ENCODE measurements around the gene PLEKHM3.
"Not testable (repeated sequence)": the region's sequence is repeated elsewhere in the genome, so short reads cannot be mapped to it uniquely, and the experiment has no call there.

PLEKHM3 gene

DNA sequence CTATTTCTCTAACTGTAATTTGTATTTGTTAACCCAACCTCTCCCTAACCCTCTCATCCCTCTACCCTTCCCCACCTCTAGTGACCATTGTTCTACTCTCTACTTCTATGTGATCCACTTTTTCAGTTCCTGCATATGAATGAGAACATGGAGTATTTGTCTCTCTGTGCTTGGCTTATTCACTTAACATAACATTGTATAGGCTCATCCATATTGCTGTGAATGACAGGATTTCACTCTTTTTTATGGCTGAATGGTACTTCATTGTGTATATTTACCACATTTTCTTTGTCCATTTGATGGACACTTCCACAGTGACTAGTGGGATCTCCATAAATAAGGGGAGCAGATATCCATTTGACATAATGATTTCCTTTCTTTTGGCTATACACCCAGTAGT lies 103.7 kb downstream of the PLEKHM3 start:
- H3K9ac ChIP-seq (ENCODE audit: low read length in 2 of 2), result no peak overlapping the region
- no peaks in the 10 kb centered on the region for H3K27me3 ChIP-seq (ENCODE audit: control insufficient read depth in 1 of 2, insufficient read depth in 2 of 2, low read length in 2 of 2)
- H3K36me3 ChIP-seq (ENCODE audit: control insufficient read depth in 2 of 2, insufficient read depth in 2 of 2, low read length in 2 of 2), result no peaks in the 10 kb centered on the region
- no peaks in the 10 kb centered on the region for H3K9me3 ChIP-seq (ENCODE audit: control insufficient read depth in 2 of 2, low read length in 2 of 2)
- H3K4me3 ChIP-seq (ENCODE audit: low read length in 2 of 2), result no peak overlapping the region
- no peak overlapping the region for H3K27ac ChIP-seq (ENCODE audit: low read length)
- H3K4me1 ChIP-seq (ENCODE audit: control insufficient read depth, insufficient read depth, low read length), result peaks cover 9% of the 10 kb centered on the region

GRCh38 chr2:207920721-207921120 lies 104.6 kb downstream of the PLEKHM3 start:
- peaks cover 4% of the 10 kb centered on the region for H3K4me1 ChIP-seq (ENCODE audit: control insufficient read depth, insufficient read depth, low read length)
- H3K9ac ChIP-seq (ENCODE audit: low read length in 2 of 2), result no peak overlapping the region
- no peaks in the 10 kb centered on the region for H3K9me3 ChIP-seq (ENCODE audit: control insufficient read depth in 2 of 2, low read length in 2 of 2)
- H3K27ac ChIP-seq (ENCODE audit: low read length), result no peak overlapping the region
- no peaks in the 10 kb centered on the region for H3K36me3 ChIP-seq (ENCODE audit: control insufficient read depth in 2 of 2, insufficient read depth in 2 of 2, low read length in 2 of 2)
- no peak overlapping the region for H3K4me3 ChIP-seq (ENCODE audit: low read length in 2 of 2)
- no peaks in the 10 kb centered on the region for H3K27me3 ChIP-seq (ENCODE audit: control insufficient read depth in 1 of 2, insufficient read depth in 2 of 2, low read length in 2 of 2)

DNA sequence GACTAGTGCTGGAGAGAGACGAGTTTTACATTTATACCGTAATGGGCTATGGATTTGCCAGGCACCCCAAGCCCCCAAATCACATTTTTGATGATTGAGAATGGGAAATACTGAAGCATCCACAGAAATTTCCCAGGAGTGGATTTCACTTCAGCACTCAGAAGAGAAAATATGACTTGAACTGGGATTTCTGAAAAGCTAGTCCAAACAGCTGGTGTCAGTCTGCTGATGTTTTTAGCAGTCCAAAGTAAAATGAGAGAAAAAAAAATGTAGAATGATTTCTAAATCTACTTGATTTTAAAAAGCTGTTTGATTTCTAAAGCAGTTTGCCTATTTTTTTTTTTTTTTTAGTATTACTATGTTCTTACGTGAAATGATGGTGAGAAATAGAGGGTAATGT lies 105.0 kb downstream of the PLEKHM3 start:
- peaks cover 4% of the 10 kb centered on the region for H3K4me1 ChIP-seq (ENCODE audit: control insufficient read depth, insufficient read depth, low read length)
- no peak overlapping the region for H3K27ac ChIP-seq (ENCODE audit: low read length)
- H3K9me3 ChIP-seq (ENCODE audit: control insufficient read depth in 2 of 2, low read length in 2 of 2), result no peaks in the 10 kb centered on the region
- no peaks in the 10 kb centered on the region for H3K27me3 ChIP-seq (ENCODE audit: control insufficient read depth in 1 of 2, insufficient read depth in 2 of 2, low read length in 2 of 2)
- no peaks in the 10 kb centered on the region for H3K36me3 ChIP-seq (ENCODE audit: control insufficient read depth in 2 of 2, insufficient read depth in 2 of 2, low read length in 2 of 2)
- H3K9ac ChIP-seq (ENCODE audit: low read length in 2 of 2), result no peak overlapping the region
- no peak overlapping the region for H3K4me3 ChIP-seq (ENCODE audit: low read length in 2 of 2)

DNA sequence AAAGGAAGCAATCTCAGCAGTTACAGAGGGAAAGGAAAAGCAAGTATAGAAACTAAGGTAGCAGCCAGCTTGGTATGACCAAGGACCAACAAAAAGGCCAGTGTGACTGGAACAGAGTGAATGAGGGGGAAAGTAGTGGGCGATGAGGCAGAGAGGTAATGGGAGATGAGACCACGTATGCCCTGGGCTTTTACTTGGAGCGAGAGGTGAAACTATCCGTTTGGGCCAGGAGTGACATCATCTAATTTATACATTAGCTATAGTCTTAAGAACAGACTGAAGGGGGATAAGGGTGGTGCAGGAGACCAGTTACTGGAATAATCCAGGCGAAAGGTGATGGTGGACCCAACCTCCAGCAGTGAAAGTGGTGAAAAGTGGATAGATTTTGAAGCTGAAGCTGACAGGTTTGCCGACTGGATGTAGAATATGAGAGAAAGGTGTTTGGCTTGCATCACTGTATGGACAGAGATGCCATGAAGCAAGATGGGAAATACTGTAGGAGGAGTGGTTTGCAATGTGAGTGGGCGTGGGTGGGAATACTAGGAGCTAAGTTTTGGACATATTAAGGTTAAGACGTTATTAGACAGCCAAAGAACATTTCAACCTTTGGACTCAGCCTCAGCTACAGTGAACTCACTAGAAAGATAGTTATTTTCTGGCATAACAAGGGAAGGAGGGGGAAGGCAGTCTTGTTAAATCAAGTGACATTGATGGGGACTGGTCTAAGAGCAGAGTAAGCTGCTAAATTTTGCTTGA lies 106.0 kb downstream of the PLEKHM3 start:
- H3K4me3 ChIP-seq (ENCODE audit: low read length in 2 of 2), result no peak overlapping the region
- H3K36me3 ChIP-seq (ENCODE audit: control insufficient read depth in 2 of 2, insufficient read depth in 2 of 2, low read length in 2 of 2), result no peaks in the 10 kb centered on the region
- no peaks in the 10 kb centered on the region for H3K9me3 ChIP-seq (ENCODE audit: control insufficient read depth in 2 of 2, low read length in 2 of 2)
- H3K4me1 ChIP-seq (ENCODE audit: control insufficient read depth, insufficient read depth, low read length), result peaks cover 4% of the 10 kb centered on the region
- H3K27ac ChIP-seq (ENCODE audit: low read length), result no peak overlapping the region
- no peak overlapping the region for H3K9ac ChIP-seq (ENCODE audit: low read length in 2 of 2)
- no peaks in the 10 kb centered on the region for H3K27me3 ChIP-seq (ENCODE audit: control insufficient read depth in 1 of 2, insufficient read depth in 2 of 2, low read length in 2 of 2)

- no peaks in the 10 kb centered on the region for H3K36me3 ChIP-seq (ENCODE audit: control insufficient read depth in 2 of 2, insufficient read depth in 2 of 2, low read length in 2 of 2)
Observed at GRCh38 chr2:207914716-207915115, 110.6 kb downstream of the PLEKHM3 start.

GRCh38 chr2:207913772-207914358 lies 111.5 kb downstream of the PLEKHM3 start:
- Histone ChIP-seq H3K4me1 (ENCODE audit: control insufficient read depth, insufficient read depth, low read length) (no peaks in the 10 kb centered on the region), H3K9me3 (ENCODE audit: control insufficient read depth in 2 of 2, low read length in 2 of 2) (no peaks in the 10 kb centered on the region), H3K9ac (ENCODE audit: low read length in 2 of 2) (no peak overlapping the region), H3K27ac (ENCODE audit: low read length) (no peak overlapping the region), H3K36me3 (ENCODE audit: control insufficient read depth in 2 of 2, insufficient read depth in 2 of 2, low read length in 2 of 2) (no peaks in the 10 kb centered on the region), H3K27me3 (ENCODE audit: control insufficient read depth in 1 of 2, insufficient read depth in 2 of 2, low read length in 2 of 2) (no peaks in the 10 kb centered on the region), H3K4me3 (ENCODE audit: low read length in 2 of 2) (no peak overlapping the region)

More at GRCh38 chr2:207914716-207915115, 110.6 kb downstream of the PLEKHM3 start:
- Histone ChIP-seq H3K27ac (ENCODE audit: low read length) (no peak overlapping the region), H3K9ac (ENCODE audit: low read length in 2 of 2) (no peak overlapping the region), H3K4me3 (ENCODE audit: low read length in 2 of 2) (no peak overlapping the region), H3K4me1 (ENCODE audit: control insufficient read depth, insufficient read depth, low read length) (no peaks in the 10 kb centered on the region), H3K9me3 (ENCODE audit: control insufficient read depth in 2 of 2, low read length in 2 of 2) (no peaks in the 10 kb centered on the region), H3K27me3 (ENCODE audit: control insufficient read depth in 1 of 2, insufficient read depth in 2 of 2, low read length in 2 of 2) (no peaks in the 10 kb centered on the region)

DNA sequence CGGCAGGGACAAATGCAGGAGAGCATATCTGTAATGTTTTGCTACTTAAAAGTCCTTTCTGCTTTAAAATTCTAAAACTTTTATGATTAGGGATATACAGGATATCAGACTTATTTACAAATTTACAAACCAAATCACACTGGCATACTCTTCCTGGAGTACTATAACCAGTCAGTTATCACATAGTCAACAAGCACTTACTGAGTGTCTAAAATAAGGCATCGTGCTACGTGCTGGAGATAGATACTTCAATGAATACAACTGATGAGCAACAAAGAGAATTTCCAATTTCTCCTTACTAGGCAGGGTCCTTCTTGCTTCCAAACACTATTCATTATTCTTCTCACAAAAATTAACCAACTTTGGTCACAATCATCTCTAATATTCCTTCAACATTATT lies 113.5 kb downstream of the PLEKHM3 start:
- H3K27ac ChIP-seq (ENCODE audit: low read length), result no peak overlapping the region

GRCh38 chr2:207911215-207911614 lies 114.1 kb downstream of the PLEKHM3 start:
- Histone ChIP-seq H3K27ac (ENCODE audit: low read length) (no peak overlapping the region), H3K4me1 (ENCODE audit: control insufficient read depth, insufficient read depth, low read length) (no peaks in the 10 kb centered on the region), H3K27me3 (ENCODE audit: control insufficient read depth in 1 of 2, insufficient read depth in 2 of 2, low read length in 2 of 2) (no peaks in the 10 kb centered on the region), H3K9me3 (ENCODE audit: control insufficient read depth in 2 of 2, low read length in 2 of 2) (no peaks in the 10 kb centered on the region), H3K36me3 (ENCODE audit: control insufficient read depth in 2 of 2, insufficient read depth in 2 of 2, low read length in 2 of 2) (no peaks in the 10 kb centered on the region), H3K9ac (ENCODE audit: low read length in 2 of 2) (no peak overlapping the region), H3K4me3 (ENCODE audit: low read length in 2 of 2) (no peak overlapping the region)

More for the DNA sequence above, 113.5 kb downstream of the PLEKHM3 start:
- no peaks in the 10 kb centered on the region for H3K36me3 ChIP-seq (ENCODE audit: control insufficient read depth in 2 of 2, insufficient read depth in 2 of 2, low read length in 2 of 2)
- no peak overlapping the region for H3K9ac ChIP-seq (ENCODE audit: low read length in 2 of 2)
- no peaks in the 10 kb centered on the region for H3K9me3 ChIP-seq (ENCODE audit: control insufficient read depth in 2 of 2, low read length in 2 of 2)
- H3K4me3 ChIP-seq (ENCODE audit: low read length in 2 of 2), result no peak overlapping the region
- H3K4me1 ChIP-seq (ENCODE audit: control insufficient read depth, insufficient read depth, low read length), result no peaks in the 10 kb centered on the region
- H3K27me3 ChIP-seq (ENCODE audit: control insufficient read depth in 1 of 2, insufficient read depth in 2 of 2, low read length in 2 of 2), result no peaks in the 10 kb centered on the region

DNA sequence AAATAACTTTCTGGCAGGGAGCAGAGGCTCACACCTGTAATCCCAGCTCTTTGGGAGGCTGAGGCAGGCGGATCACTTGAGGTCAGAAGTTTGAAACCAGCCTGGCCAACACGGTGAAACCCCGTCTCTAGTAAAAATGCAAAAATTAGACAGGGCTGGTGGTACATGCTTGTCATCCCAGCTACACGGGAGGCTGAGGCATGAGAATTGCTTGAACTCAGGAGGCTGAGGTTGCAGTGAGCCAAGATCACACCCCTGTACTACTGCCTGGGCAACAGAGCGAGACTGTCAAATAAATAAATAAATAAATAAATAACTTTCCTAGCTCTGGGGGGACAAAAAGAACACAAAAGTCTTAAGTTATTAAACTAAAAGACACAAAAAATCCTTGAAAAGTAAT lies 118.8 kb downstream of the PLEKHM3 start:
- H3K4me1 ChIP-seq (ENCODE audit: control insufficient read depth, insufficient read depth, low read length); H3K4me3 ChIP-seq (ENCODE audit: low read length in 2 of 2): not testable (repeated sequence)

DNA sequence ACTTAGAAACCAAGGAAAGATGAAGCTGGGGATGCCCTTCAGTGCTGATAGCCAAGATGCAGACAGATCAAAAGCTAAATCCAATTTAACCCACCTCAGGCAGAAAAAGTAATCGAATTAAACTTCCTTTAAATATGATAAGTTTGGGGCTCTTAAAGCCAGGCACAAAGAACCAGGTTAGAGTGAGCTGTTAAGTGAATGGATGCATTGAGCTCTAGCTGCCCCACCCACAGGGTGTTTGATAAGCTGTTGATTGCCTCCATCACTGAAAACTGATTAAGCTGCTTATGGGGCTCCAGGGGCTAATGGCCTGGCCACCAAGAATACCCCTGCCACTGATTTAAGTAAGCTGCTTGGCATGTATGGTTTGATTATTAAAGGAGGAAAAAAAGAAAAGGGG lies 119.8 kb downstream of the PLEKHM3 start:
- Histone ChIP-seq H3K27me3 (ENCODE audit: control insufficient read depth in 1 of 2, insufficient read depth in 2 of 2, low read length in 2 of 2) (no peaks in the 10 kb centered on the region), H3K4me1 (ENCODE audit: control insufficient read depth, insufficient read depth, low read length) (no peaks in the 10 kb centered on the region), H3K36me3 (ENCODE audit: control insufficient read depth in 2 of 2, insufficient read depth in 2 of 2, low read length in 2 of 2) (peaks cover 0 to 10% of the 10 kb centered on the region in 2 donors), H3K9me3 (ENCODE audit: control insufficient read depth in 2 of 2, low read length in 2 of 2) (no peaks in the 10 kb centered on the region), H3K9ac (ENCODE audit: low read length in 2 of 2) (no peak overlapping the region), H3K27ac (ENCODE audit: low read length) (no peak overlapping the region), H3K4me3 (ENCODE audit: low read length in 2 of 2) (no peak overlapping the region)

More for the DNA sequence above, 118.8 kb downstream of the PLEKHM3 start:
- H3K9ac ChIP-seq (ENCODE audit: low read length in 2 of 2); H3K27me3 ChIP-seq (ENCODE audit: control insufficient read depth in 1 of 2, insufficient read depth in 2 of 2, low read length in 2 of 2); H3K9me3 ChIP-seq (ENCODE audit: control insufficient read depth in 2 of 2, low read length in 2 of 2); H3K27ac ChIP-seq (ENCODE audit: low read length); H3K36me3 ChIP-seq (ENCODE audit: control insufficient read depth in 2 of 2, insufficient read depth in 2 of 2, low read length in 2 of 2): not testable (repeated sequence)

DNA sequence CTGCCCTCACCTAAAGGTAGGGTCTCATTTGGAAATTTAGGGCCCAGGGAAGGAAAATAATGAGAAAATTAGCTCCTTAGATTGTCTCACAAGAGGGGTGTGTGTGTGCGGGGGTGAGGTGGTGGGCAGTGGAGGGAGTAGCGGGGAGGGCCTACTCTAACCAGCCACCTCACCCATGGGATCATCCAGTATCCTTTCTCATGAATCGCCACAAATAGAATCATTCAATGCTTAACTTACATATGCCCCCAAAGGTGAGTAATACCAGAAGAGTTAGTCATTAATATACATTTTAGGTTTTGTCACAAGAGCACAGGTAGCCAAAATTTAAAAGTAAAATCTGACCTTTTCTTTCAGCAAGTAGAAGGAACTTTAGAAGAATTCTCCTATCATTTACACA lies 122.1 kb downstream of the PLEKHM3 start:
- H3K4me3 ChIP-seq (ENCODE audit: low read length in 2 of 2), result no peak overlapping the region
- H3K36me3 ChIP-seq (ENCODE audit: control insufficient read depth in 2 of 2, insufficient read depth in 2 of 2, low read length in 2 of 2), result peaks cover 0 to 15% of the 10 kb centered on the region in 2 donors
- no peak overlapping the region for H3K27ac ChIP-seq (ENCODE audit: low read length)
- H3K4me1 ChIP-seq (ENCODE audit: control insufficient read depth, insufficient read depth, low read length), result no peaks in the 10 kb centered on the region
- no peaks in the 10 kb centered on the region for H3K27me3 ChIP-seq (ENCODE audit: control insufficient read depth in 1 of 2, insufficient read depth in 2 of 2, low read length in 2 of 2)
- H3K9me3 ChIP-seq (ENCODE audit: control insufficient read depth in 2 of 2, low read length in 2 of 2), result no peaks in the 10 kb centered on the region
- no peak overlapping the region for H3K9ac ChIP-seq (ENCODE audit: low read length in 2 of 2)
